K562 (cell line): ENCODE results near the gene LCNL1. TPM values are rescaled to one million over a fixed set of nuclear protein-coding genes. Genes with fewer than 3 reads are reported as not detected.

Experiments
- ARID2 ChIP-seq: fragments of 450-650 bp; IDR thresholded peaks from 2 replicates; pipeline ENCODE4 v1.6.1; 2017; ENCODE audit warnings: antibody characterized with exemption, mild to moderate bottlenecking
- ARID3A ChIP-seq: IDR thresholded peaks from 2 replicates; pipeline ENCODE4 v1.6.1; 2012; ENCODE audit warnings: low read depth, low read length, improper control_type of control experiment, borderline replicate concordance
- BRD4 ChIP-seq: fragments of 200-600 bp; sonication (generic); IDR thresholded peaks from 2 replicates; pipeline ENCODE4 v1.6.1; 2017; ENCODE audit warnings: inconsistent platforms
- CBX1 ChIP-seq: sonication (generic); IDR thresholded peaks from 2 replicates; pipeline ENCODE4 v1.6.1; 2016; ENCODE audit warnings: antibody characterized with exemption, low read depth, mild to moderate bottlenecking
- CBX3 ChIP-seq, 2 experiments: IDR thresholded peaks; 1 replicate in 1 of 2; 2 replicates in 1 of 2; pipeline ENCODE4 v1.6.1; 2012; ENCODE audit warnings: inconsistent platforms in 2 of 2, low read length in 2 of 2, borderline replicate concordance in 1 of 2, control low read depth in 1 of 2
- EP300 ChIP-seq: IDR thresholded peaks from 2 replicates; pipeline ENCODE4 v1.6.1; 2012; ENCODE audit warnings: low read length, improper control_type of control experiment
- GATA2 ChIP-seq: sonication (generic); formaldehyde crosslinking; IDR thresholded peaks from 2 replicates; pipeline ENCODE4 v1.4.0; 2020; ENCODE audit warnings: mild to moderate bottlenecking, missing genetic modification reagents
- JUND ChIP-seq, 2 experiments: IDR thresholded peaks; 2 replicates in 1 of 2; 3 replicates in 1 of 2; pipeline ENCODE4 v1.6.1; 2011; ENCODE audit warnings: borderline replicate concordance in 2 of 2, low read depth in 2 of 2, low read length in 2 of 2, improper control_type of control experiment in 1 of 2, missing biosample characterization in 1 of 2, missing genetic modification characterization in 1 of 2, missing genetic modification reagents in 1 of 2
- MCM2 ChIP-seq: fragments of 450-650 bp; IDR thresholded peaks from 2 replicates; pipeline ENCODE4 v1.6.1; 2017; ENCODE audit warnings: low read depth, mild to moderate bottlenecking
- NRF1 ChIP-seq, 2 experiments: fragments of 450-650 bp; IDR thresholded peaks in 1 of 2; conservative IDR thresholded peaks in 1 of 2; 2 replicates each; pipeline ENCODE4 v1.6.1; 2014; ENCODE audit warnings: mild to moderate bottlenecking in 2 of 2
- RFX1 ChIP-seq: fragments of 450-650 bp; IDR thresholded peaks from 2 replicates; pipeline ENCODE4 v1.6.1; 2016; ENCODE audit warnings: mild to moderate bottlenecking, moderate library complexity
- SNIP1 ChIP-seq: fragments of 450-650 bp; IDR thresholded peaks from 2 replicates; pipeline ENCODE4 v1.7.1; 2017; ENCODE audit warnings: low read depth, mild to moderate bottlenecking
- SP1 ChIP-seq: sonication (generic); formaldehyde crosslinking; IDR thresholded peaks from 2 replicates; pipeline ENCODE4 v1.8.1; 2022; ENCODE audit warnings: mild to moderate bottlenecking, missing genetic modification reagents
- SPI1 ChIP-seq: IDR thresholded peaks from 2 replicates; pipeline ENCODE4 v1.6.1; 2011; ENCODE audit warnings: low read depth, low read length, control low read depth, borderline replicate concordance
- SRSF1 ChIP-seq: fragments of 200-400 bp; formaldehyde crosslinking; IDR thresholded peaks from 2 replicates; pipeline ENCODE4 v1.6.1; 2017; ENCODE audit warnings: mild to moderate bottlenecking, low read depth, low read length, moderate library complexity
- TEAD1 ChIP-seq, 2 experiments: fragments of 450-650 bp in 1 of 2; sonication (generic) in 1 of 2; formaldehyde crosslinking; IDR thresholded peaks; 2 replicates each; pipeline versions ENCODE4 v1.4.0 to v1.8.0; 2020 to 2022; ENCODE audit warnings: mild to moderate bottlenecking in 2 of 2, missing genetic modification reagents in 1 of 2
- TEAD4 ChIP-seq, 2 experiments: sonication (generic) in 1 of 2; formaldehyde crosslinking in 1 of 2; IDR thresholded peaks; 2 replicates each; pipeline versions ENCODE4 v1.6.1 to v1.8.0; 2012 to 2022; ENCODE audit warnings: borderline replicate concordance in 1 of 2, inconsistent platforms in 1 of 2, low read length in 1 of 2, mild to moderate bottlenecking in 1 of 2, missing genetic modification reagents in 1 of 2
- THRA ChIP-seq: fragments of 450-650 bp; IDR thresholded peaks from 2 replicates; pipeline ENCODE4 v1.6.1; 2017; ENCODE audit warnings: mild to moderate bottlenecking, moderate library complexity
- TOE1 ChIP-seq, 2 experiments: fragments of 450-650 bp in 1 of 2; sonication (generic) in 1 of 2; formaldehyde crosslinking in 1 of 2; IDR thresholded peaks; 2 replicates each; pipeline versions ENCODE4 v1.7.1 to v1.8.0; 2016 to 2022; ENCODE audit warnings: borderline replicate concordance in 2 of 2, mild to moderate bottlenecking in 2 of 2, antibody characterized with exemption in 1 of 2, inconsistent platforms in 1 of 2, low read depth in 1 of 2, missing genetic modification reagents in 1 of 2, moderate library complexity in 1 of 2
- ZBTB17 ChIP-seq: fragments of 450-650 bp; formaldehyde crosslinking; IDR thresholded peaks from 2 replicates; pipeline ENCODE4 v1.4.0; 2020; ENCODE audit warnings: mild to moderate bottlenecking
- ZNF239 ChIP-seq: fragments of 250-450 bp; sonication (Bioruptor Pico); IDR thresholded peaks from 2 replicates; pipeline ENCODE4 v1.4.0; 2020; ENCODE audit warnings: mild to moderate bottlenecking
- ZNF311 ChIP-seq: fragments of 250-450 bp; sonication (Bioruptor Pico); IDR thresholded peaks from 2 replicates; pipeline ENCODE4 v1.4.0; 2020; ENCODE audit warnings: mild to moderate bottlenecking, moderate library complexity
- ZNF511 ChIP-seq: sonication (generic); formaldehyde crosslinking; IDR thresholded peaks from 2 replicates; pipeline ENCODE4 v1.8.0; 2022; ENCODE audit warnings: mild to moderate bottlenecking, missing genetic modification reagents
- ZNF551 ChIP-seq: fragments of 250-450 bp; sonication (Bioruptor Pico); IDR thresholded peaks from 2 replicates; pipeline ENCODE4 v1.5.0; 2021; ENCODE audit warnings: mild to moderate bottlenecking, moderate library complexity
- polyA plus RNA-seq, 8 experiments: library from polyadenylated mRNA; depleted of rRNA in 4 of 8; stranded (reverse) in 5 of 8; unstranded in 3 of 8; fragments of >200 nt; fragmentation: Nextera tagmentation in 2 of 8; fragmentation: Illumina TruSeq in 1 of 8; extraction: Ambion mirVana in 2 of 8; extraction: Trizol in 1 of 8; gene quantifications; 2 replicates each; pipeline versions ENCODE4 v1.2.1 to v1.2.3, GENCODE V29; 2011 to 2014; ENCODE audit warnings: inconsistent platforms in 1 of 8, missing spikeins in 1 of 8
- total RNA-seq, 7 experiments: library from RNA; depleted of rRNA in 6 of 7; stranded (reverse); fragments of >200 nt in 6 of 7; fragmentation: Illumina TruSeq in 2 of 7; extraction: Trizol in 2 of 7; gene quantifications; 2 replicates each; pipeline versions ENCODE4 v1.2.1 to v1.2.3, GENCODE V29; 2011 to 2021; ENCODE audit warnings: low replicate concordance in 1 of 7

Gene LCNL1
- total and polyA plus RNA-seq, 9 of the 15 experiments (the other 6 are each of a cell fraction or from before 2014, with no cell fraction given) = 0.04 to 0.16 (median 0.04) TPM; not detected in 4

- TF ChIP-seq ARID3A = no peak
- no peak for TF ChIP-seq ARID2
- TF ChIP-seq ZNF551 (CRISPR knock-in tag) = no peak
- peak; percentile 68; the same call in 1 of the 2 replicates for TF ChIP-seq ZBTB17 (CRISPR knock-in tag)
- TF ChIP-seq ZNF511 (CRISPR knock-in tag) = no peak
- TF ChIP-seq CBX3 (IDR thresholded peaks at IDR 0.05; ENCODE audit: borderline replicate concordance in 1 of 2, low read length in 2 of 2) = no peak
- no peak for TF ChIP-seq BRD4
- no peak for TF ChIP-seq ZNF311 (CRISPR knock-in tag)
- TF ChIP-seq NRF1 (conservative IDR thresholded peaks at IDR 0.05 in 1 of 2, IDR thresholded peaks at IDR 0.05 in 1 of 2) = peak; percentile 77 to 80
- no peak for TF ChIP-seq SPI1
- no peak for TF ChIP-seq JUND (IDR thresholded peaks at IDR 0.05; ENCODE audit: borderline replicate concordance, low read depth, low read length)
- no peak for TF ChIP-seq JUND (tag; IDR thresholded peaks at IDR 0.05; ENCODE audit: borderline replicate concordance, low read depth, low read length)
- no peak for TF ChIP-seq RFX1
- no peak for TF ChIP-seq GATA2 (CRISPR knock-in tag)
- peak; percentile 98 for TF ChIP-seq TOE1 (IDR thresholded peaks at IDR 0.05; ENCODE audit: borderline replicate concordance)
- TF ChIP-seq TOE1 (CRISPR knock-in tag; IDR thresholded peaks at IDR 0.05; ENCODE audit: borderline replicate concordance, low read depth) = no peak
- TF ChIP-seq EP300 = no peak
- TF ChIP-seq SRSF1 = no peak
- peak; percentile 50; the same call in 1 of the 2 replicates for TF ChIP-seq SP1
- peak; percentile 40 for TF ChIP-seq CBX1
- 0 out of 4 replicates have a peak, but pooled peaks of 1 of the 2 experiments have one; percentile 28 for TF ChIP-seq TEAD1 (CRISPR knock-in tag; IDR thresholded peaks at IDR 0.05)
- no peak for TF ChIP-seq TEAD4 (IDR thresholded peaks at IDR 0.05; ENCODE audit: low read length)
- no peak for TF ChIP-seq TEAD4 (CRISPR knock-in tag; IDR thresholded peaks at IDR 0.05; ENCODE audit: borderline replicate concordance)
- TF ChIP-seq MCM2 = no peak
- TF ChIP-seq SNIP1 = no peak
- TF ChIP-seq THRA = no peak
- no peak for TF ChIP-seq ZNF239 (CRISPR knock-in tag)
These were observed 32.8 kb upstream of the LCNL1 start (continued) for GRCh38 chr9:136949817-136950655.
